ENCODE results near the gene GLCE. TPM values are rescaled to one million over a fixed set of nuclear protein-coding genes. Genes with fewer than 3 reads are reported as not detected.
"Not testable (repeated sequence)": the region's sequence is repeated elsewhere in the genome, so short reads cannot be mapped to it uniquely, and the experiment has no call there.

Gene GLCE
- total RNA-seq, 2 donors from 2014 or later, result 5.6 to 6.1 TPM

- Mint-ChIP-seq H3K27me3 (peaks cover 82% of the 10 kb centered on the region), H3K36me3 (ENCODE audit: low read depth) (peaks cover 5% of the 10 kb centered on the region), H3K4me1 (peaks cover 9% of the 10 kb centered on the region), H3K27ac (no peak overlapping the region), H3K4me3 (peak overlapping the region; percentile 77)
- ATAC-seq (no peak), DNase-seq (no peak)
- H3K9me3 ChIP-seq (ENCODE audit: control insufficient read depth, low read length, poor library complexity, severe bottlenecking), result no peaks in the 10 kb centered on the region
Measured at GRCh38 chr15:69298354-69298696, 137.9 kb downstream of the GLCE start.

DNA sequence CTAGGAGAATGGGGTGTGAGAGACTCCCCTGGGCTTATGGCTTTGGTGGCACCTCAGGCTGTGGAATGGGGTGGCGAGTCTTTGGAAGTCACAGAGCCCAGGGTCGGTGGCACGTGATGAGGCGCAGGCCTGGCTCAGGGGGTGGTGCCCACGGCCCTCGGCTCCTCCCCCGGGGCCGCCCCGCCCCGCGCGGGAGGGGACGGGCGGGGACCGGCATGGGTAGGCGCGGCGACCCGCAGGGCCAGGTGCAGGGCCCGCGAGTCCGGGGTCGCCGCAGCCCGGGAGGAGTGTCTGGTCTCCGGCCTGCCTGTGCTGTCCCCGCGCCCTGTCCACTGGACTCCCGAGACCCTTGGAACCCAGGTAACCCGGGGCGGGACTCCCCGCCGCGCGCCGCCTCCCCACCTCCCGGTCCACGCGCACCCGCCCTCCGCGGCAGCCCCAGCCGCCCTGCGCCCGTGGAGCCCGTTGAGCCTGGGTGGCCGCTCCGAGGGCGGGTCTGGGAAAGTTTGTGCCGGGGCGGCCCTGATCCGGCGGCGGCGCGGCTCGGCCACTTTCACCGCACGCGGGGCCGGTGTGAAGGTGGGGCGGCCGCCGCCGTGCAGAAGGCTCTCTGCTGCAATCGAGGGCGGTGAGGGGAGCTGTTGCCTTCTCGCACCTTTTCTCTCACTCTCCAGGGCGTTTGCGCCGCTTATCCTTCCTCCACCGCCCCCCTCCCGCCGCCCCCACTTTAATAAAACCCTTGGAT lies 138.4 kb downstream of the GLCE start, which contains the start of gene PAQR5:
Gene PAQR5 (plus strand): TSS at position 216 of the 745 bp plus-strand sequence. CDS start 61,169 bp downstream, outside the sequence.
- H3K4me3 Mint-ChIP-seq, result peak within 1 kb of the TSS; percentile 77
- ATAC-seq (peak; percentile 44), DNase-seq (no peak)

GRCh38 chr15:69299451-69299886 lies 139.0 kb downstream of the GLCE start:
- no peaks in the 10 kb centered on the region for H3K9me3 ChIP-seq (ENCODE audit: control insufficient read depth, low read length, poor library complexity, severe bottlenecking)
- Mint-ChIP-seq H3K27me3 (peaks cover 88% of the 10 kb centered on the region), H3K4me1 (peaks cover 9% of the 10 kb centered on the region), H3K27ac (no peak overlapping the region), H3K4me3 (peak overlapping the region; percentile 36), H3K36me3 (ENCODE audit: low read depth) (peaks cover 5% of the 10 kb centered on the region)
- no peak for ATAC-seq
- DNase-seq, result no peak

More for the DNA sequence above, 138.4 kb downstream of the GLCE start, which contains the start of gene PAQR5:
- Mint-ChIP-seq H3K27me3 (peaks cover 86% of the 10 kb centered on the region), H3K36me3 (ENCODE audit: low read depth) (peaks cover 5% of the 10 kb centered on the region), H3K27ac (no peak within 1 kb of the TSS), H3K4me1 (peaks cover 9% of the 10 kb centered on the region)
- no peaks in the 10 kb centered on the region for H3K9me3 ChIP-seq (ENCODE audit: control insufficient read depth, low read length, poor library complexity, severe bottlenecking)

DNA sequence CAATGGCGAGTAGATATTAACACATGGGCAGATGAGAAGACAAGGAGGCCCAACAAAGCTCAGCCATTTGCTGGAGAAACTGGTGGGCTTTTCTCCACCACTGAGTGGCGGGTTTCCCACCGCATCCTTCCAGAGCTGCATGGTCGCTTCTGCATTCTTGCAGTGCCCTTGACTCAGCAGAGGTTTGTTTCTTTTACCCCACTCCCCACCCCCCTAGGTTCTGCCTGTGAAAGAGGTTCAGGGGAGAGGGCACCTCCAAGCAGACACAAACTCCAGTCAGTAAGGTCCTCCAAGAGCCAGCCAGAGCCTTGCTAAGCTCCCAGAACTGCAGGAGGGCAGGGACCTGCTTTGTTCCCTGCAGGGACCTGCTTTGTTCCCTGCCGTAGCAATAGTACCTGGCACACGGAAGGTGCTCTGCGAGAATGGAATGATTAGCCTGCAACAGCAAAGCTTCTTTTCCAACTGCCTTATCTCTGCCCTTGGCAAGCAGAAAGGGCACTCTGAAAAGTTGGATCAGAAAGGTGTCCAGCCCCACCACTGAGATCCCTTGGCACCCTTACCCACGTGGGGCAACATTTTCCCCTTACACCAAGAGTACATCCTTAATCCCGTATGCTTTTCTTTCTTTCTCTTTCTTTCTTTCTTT lies 139.6 kb downstream of the GLCE start:
- no peak for DNase-seq
- no peak overlapping the region for H3K27ac Mint-ChIP-seq
- peaks cover 5% of the 10 kb centered on the region for H3K36me3 Mint-ChIP-seq (ENCODE audit: low read depth)
- H3K4me1 Mint-ChIP-seq, result peaks cover 9% of the 10 kb centered on the region
- no peak for ATAC-seq
- H3K4me3 Mint-ChIP-seq, result peak overlapping the region; percentile 45
- H3K9me3 ChIP-seq (ENCODE audit: control insufficient read depth, low read length, poor library complexity, severe bottlenecking), result no peaks in the 10 kb centered on the region
- H3K27me3 Mint-ChIP-seq, result peaks cover 88% of the 10 kb centered on the region

DNA sequence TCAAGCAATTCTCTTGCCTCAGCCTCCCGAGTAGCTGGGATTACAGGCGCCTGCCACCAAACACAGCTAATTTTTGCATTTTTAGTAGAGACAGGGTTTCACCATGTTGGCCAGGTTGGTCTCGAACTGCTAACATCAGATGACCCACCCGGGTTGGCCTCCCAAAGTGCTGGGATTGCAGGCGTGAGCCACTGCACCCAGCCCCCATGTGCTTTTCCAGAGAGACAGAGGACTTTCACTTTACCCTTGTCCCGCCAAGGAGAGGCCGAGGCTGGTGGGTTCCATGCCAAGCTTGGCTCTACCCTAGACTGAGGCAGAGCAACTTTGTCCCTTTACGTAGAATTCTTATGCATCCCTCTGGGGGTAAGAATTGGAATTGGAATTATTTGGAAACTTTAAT lies 140.7 kb downstream of the GLCE start:
- H3K9me3 ChIP-seq (ENCODE audit: control insufficient read depth, low read length, poor library complexity, severe bottlenecking); H3K27ac Mint-ChIP-seq; H3K4me3 Mint-ChIP-seq; DNase-seq; ATAC-seq; H3K4me1 Mint-ChIP-seq; H3K36me3 Mint-ChIP-seq (ENCODE audit: low read depth): not testable (repeated sequence)
- peaks cover 79% of the 10 kb centered on the region for H3K27me3 Mint-ChIP-seq

DNA sequence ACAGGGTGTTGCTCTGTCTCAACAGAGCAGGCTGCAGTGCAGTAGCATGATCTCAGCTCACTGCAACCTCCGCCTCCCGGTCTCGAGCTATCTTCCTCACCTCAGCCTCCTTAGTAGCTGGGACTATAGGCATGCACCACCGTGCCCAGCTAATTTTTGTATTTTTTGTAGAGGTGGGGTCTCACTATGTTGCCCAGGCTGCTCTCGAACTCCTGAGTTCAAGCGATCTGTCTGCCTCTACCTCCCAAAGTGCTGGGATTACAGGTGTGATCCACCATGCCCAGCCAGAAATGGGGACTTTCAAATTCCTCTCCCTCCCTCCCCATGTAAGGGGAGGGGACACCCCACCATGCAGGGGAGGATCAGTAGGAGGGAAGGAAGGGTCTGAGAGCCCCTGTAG lies 141.7 kb downstream of the GLCE start:
- not testable (repeated sequence) for H3K4me1 Mint-ChIP-seq; H3K4me3 Mint-ChIP-seq; H3K27ac Mint-ChIP-seq; H3K9me3 ChIP-seq (ENCODE audit: control insufficient read depth, low read length, poor library complexity, severe bottlenecking); DNase-seq; H3K36me3 Mint-ChIP-seq (ENCODE audit: low read depth); ATAC-seq
- peaks cover 73% of the 10 kb centered on the region for H3K27me3 Mint-ChIP-seq

GRCh38 chr15:69302929-69303328 lies 142.5 kb downstream of the GLCE start:
- H3K9me3 ChIP-seq (ENCODE audit: control insufficient read depth, low read length, poor library complexity, severe bottlenecking), result no peaks in the 10 kb centered on the region
- peaks cover 3% of the 10 kb centered on the region for H3K36me3 Mint-ChIP-seq (ENCODE audit: low read depth)
- DNase-seq (no peak), ATAC-seq (no peak)
- no peak overlapping the region for H3K4me3 Mint-ChIP-seq
- H3K4me1 Mint-ChIP-seq, result peaks cover 11% of the 10 kb centered on the region
- no peak overlapping the region for H3K27ac Mint-ChIP-seq
- H3K27me3 Mint-ChIP-seq, result peaks cover 73% of the 10 kb centered on the region

GRCh38 chr15:69303337-69304181 lies 143.1 kb downstream of the GLCE start:
- ATAC-seq, result no peak
- no peak overlapping the region for H3K4me3 Mint-ChIP-seq
- H3K9me3 ChIP-seq (ENCODE audit: control insufficient read depth, low read length, poor library complexity, severe bottlenecking), result no peaks in the 10 kb centered on the region
- H3K27me3 Mint-ChIP-seq, result peaks cover 73% of the 10 kb centered on the region
- DNase-seq, result no peak
- H3K36me3 Mint-ChIP-seq (ENCODE audit: low read depth), result peaks cover 5% of the 10 kb centered on the region
- peaks cover 10% of the 10 kb centered on the region for H3K4me1 Mint-ChIP-seq
- H3K27ac Mint-ChIP-seq, result no peak overlapping the region

GRCh38 chr15:69304182-69304545 lies 143.7 kb downstream of the GLCE start:
- Mint-ChIP-seq H3K27me3 (peaks cover 79% of the 10 kb centered on the region), H3K27ac (no peak overlapping the region), H3K36me3 (ENCODE audit: low read depth) (peaks cover 8% of the 10 kb centered on the region), H3K4me1 (peaks cover 9% of the 10 kb centered on the region), H3K4me3 (no peak overlapping the region)
- no peak for ATAC-seq
- no peaks in the 10 kb centered on the region for H3K9me3 ChIP-seq (ENCODE audit: control insufficient read depth, low read length, poor library complexity, severe bottlenecking)
- no peak for DNase-seq

DNA sequence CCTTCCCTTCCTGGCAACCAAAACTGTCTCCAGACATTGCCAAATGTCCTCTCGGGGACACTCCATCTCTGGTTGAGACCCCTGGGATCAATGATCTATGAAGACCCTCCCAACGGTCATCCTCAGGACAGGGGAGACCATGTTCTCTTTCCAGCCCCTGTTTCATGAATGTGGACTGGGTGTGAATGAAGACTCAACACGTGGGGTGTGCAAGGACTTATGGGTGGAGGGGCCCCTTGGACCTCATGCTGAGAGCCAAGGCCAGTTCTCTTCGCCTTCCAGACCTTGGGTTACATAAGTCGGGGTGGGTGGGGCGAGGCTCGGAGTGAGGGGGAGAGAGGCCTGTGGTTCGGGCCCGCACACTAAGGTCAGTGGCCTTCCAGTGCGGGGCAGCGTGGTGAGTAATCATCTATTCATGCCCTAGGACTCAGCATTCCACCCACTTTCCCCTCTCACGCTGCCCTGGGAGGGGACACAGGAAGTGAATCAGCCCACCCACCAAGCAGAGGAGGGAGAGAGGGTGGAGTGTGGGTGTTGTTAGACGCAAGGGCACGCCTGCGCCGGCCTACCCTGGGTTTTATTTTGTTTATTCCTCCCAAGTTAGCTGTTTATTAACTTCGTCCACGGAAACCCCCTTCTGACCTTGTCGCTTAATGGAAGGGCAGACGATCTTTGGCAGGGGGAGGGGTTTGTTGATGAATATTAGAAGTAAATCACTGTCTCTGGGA lies 144.9 kb downstream of the GLCE start:
- Mint-ChIP-seq H3K36me3 (ENCODE audit: low read depth) (peaks cover 8% of the 10 kb centered on the region), H3K4me1 (peaks cover 6% of the 10 kb centered on the region), H3K4me3 (no peak overlapping the region), H3K27me3 (peaks cover 73% of the 10 kb centered on the region), H3K27ac (no peak overlapping the region)
- DNase-seq, result no peak
- no peak for ATAC-seq
- H3K9me3 ChIP-seq (ENCODE audit: control insufficient read depth, low read length, poor library complexity, severe bottlenecking), result no peaks in the 10 kb centered on the region

DNA sequence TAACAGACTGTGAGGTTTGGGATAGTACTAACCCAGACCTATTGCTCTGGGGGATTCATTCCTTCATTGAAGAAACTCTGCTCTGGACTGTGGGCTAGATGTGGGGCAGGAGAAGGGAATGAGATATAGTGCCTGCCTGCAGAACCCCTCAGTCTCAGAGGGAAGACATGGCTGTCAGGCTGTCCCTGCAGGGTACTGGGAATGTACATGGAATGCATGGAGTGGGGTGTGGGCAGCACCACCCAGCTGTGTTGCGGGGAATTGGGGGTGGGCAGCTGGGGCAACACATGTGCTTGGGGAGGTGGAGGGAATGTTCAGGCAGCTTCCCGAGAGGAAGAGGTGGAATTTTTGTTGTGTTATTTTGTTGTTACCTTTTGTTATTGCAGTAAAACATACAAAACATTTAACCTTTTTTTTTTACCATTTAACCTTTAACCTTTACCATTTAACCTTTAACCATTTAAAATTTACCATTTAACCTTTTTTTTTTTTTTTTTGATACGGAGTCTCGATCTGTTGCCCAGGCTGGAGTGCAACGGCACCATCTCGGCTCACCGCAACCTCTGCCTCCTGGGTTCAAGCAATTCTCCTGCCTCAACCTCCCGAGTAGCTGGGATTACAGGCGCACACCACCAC lies 145.6 kb downstream of the GLCE start:
- no peak for ATAC-seq
- H3K4me3 Mint-ChIP-seq, result no peak overlapping the region
- H3K27me3 Mint-ChIP-seq, result peaks cover 66% of the 10 kb centered on the region
- no peak for DNase-seq
- peaks cover 8% of the 10 kb centered on the region for H3K36me3 Mint-ChIP-seq (ENCODE audit: low read depth)
- no peaks in the 10 kb centered on the region for H3K9me3 ChIP-seq (ENCODE audit: control insufficient read depth, low read length, poor library complexity, severe bottlenecking)
- no peak overlapping the region for H3K27ac Mint-ChIP-seq
- peaks cover 2% of the 10 kb centered on the region for H3K4me1 Mint-ChIP-seq

DNA sequence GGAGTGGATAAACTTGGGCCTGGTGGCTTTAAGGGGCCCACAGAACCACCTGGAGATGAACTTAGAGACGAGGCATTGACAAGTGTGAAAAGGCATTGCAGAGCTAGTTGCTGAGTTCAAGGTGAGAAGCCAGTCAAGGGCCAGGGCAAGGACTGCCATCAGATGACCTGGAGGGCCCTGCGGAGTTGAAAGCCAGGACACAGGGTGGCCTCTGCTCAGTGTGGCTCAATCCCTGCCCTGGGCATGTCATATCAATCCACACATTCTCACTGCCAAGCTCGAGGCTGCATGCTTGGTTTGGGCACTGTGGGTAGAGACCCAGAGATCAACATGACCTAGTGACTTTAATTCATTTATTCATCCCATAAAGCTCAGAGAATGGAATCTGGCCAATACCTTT lies 147.5 kb downstream of the GLCE start:
- Mint-ChIP-seq H3K4me1 (peaks cover 2% of the 10 kb centered on the region), H3K36me3 (ENCODE audit: low read depth) (peaks cover 6% of the 10 kb centered on the region), H3K27ac (no peak overlapping the region), H3K27me3 (peaks cover 62% of the 10 kb centered on the region), H3K4me3 (no peak overlapping the region)
- no peaks in the 10 kb centered on the region for H3K9me3 ChIP-seq (ENCODE audit: control insufficient read depth, low read length, poor library complexity, severe bottlenecking)
- DNase-seq (no peak), ATAC-seq (no peak)
